Skeletal muscle tissue (tissue), 4 donors: ENCODE results near the gene SYNGAP1. TPM values are rescaled to one million over a fixed set of nuclear protein-coding genes. Genes with fewer than 3 reads are reported as not detected.
"Not testable (repeated sequence)": the region's sequence is repeated elsewhere in the genome, so short reads cannot be mapped to it uniquely, and the experiment has no call there.

Experiments used
- H3K27ac ChIP-seq: one replicate; pipeline ENCODE4 v1.7.0; 2013; ENCODE audit warnings: mild to moderate bottlenecking, low read depth, low read length, inconsistent platforms
- H3K27me3 ChIP-seq, 3 donors: one replicate each; pipeline ENCODE4 v1.7.0; 2013; ENCODE audit warnings: low read length in 3 of 3; ENCODE audit not compliant: control insufficient read depth in 3 of 3, insufficient read depth in 3 of 3
- H3K36me3 ChIP-seq, 3 donors: one replicate each; pipeline ENCODE4 v1.7.0; 2013; ENCODE audit warnings: low read length in 3 of 3; ENCODE audit not compliant: control insufficient read depth in 3 of 3, insufficient read depth in 3 of 3
- H3K4me1 ChIP-seq, 3 donors: one replicate each; pipeline ENCODE4 v1.7.0; 2013; ENCODE audit warnings: low read length in 3 of 3, mild to moderate bottlenecking in 3 of 3; ENCODE audit not compliant: control insufficient read depth in 3 of 3, insufficient read depth in 3 of 3
- H3K4me3 ChIP-seq, 3 donors: one replicate each; pipeline ENCODE4 v1.7.0; 2013; ENCODE audit warnings: low read length in 3 of 3
- H3K9ac ChIP-seq, 3 donors: one replicate each; pipeline ENCODE4 v1.7.0; 2013; ENCODE audit warnings: low read length in 3 of 3, mild to moderate bottlenecking in 3 of 3, moderate library complexity in 2 of 3, low read depth in 1 of 3
- H3K9me3 ChIP-seq, 3 donors: one replicate each; pipeline ENCODE4 v1.7.0; 2013; ENCODE audit warnings: low read length in 3 of 3; ENCODE audit not compliant: control insufficient read depth in 3 of 3
- total RNA-seq: library from RNA; depleted of rRNA; stranded (reverse); fragments of >200 nt; gene quantifications from one replicate; pipeline ENCODE4 v1.2.3, GENCODE V29; 2014
- donor health status: Osteomylitis.

The SYNGAP1 gene
- total RNA-seq, 1 donor from 2014 or later: 1.6 TPM

DNA sequence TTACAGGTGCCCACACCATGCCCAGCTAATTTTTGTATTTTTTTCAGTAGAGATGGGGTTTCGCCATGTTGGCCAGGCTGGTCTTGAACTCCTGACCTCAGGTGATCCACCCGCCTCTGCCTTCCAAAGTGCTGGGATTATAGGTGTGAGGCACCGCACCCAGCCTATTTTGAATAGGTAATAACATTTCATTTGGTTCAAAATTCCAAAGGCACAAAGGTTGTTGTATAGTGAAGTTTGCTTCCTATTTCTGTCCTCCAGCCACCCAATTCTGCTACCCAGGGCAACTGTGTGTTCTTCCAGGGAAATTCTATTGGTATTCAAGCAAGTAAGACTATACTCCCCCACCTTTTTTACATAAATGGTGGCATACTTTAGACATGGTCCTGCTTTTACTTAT lies 21.3 kb upstream of the SYNGAP1 start:
- H3K27ac ChIP-seq: not testable (repeated sequence)

DNA sequence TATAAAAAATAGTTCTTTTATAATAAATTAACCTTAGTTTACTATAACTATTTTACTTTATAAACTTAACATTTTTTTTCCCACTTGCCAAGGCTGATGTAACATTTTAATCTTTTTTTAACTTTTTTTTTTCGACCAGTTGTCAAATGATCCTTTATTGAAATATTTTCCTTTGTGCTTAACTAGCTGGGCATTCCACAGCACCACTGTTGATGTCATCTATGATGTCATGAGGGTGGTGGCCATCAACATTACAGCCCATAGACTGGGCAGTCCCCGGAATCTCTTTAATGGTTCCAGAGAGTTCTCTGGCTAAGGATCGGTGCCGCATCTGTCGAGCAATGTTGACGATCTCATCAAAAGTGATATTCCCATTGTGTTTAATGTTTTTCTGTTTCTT lies 20.0 kb upstream of the SYNGAP1 start:
- not testable (repeated sequence) for H3K4me3 ChIP-seq, H3K4me1 ChIP-seq, H3K27ac ChIP-seq, H3K9me3 ChIP-seq, H3K27me3 ChIP-seq, H3K9ac ChIP-seq, H3K36me3 ChIP-seq

More for the DNA sequence above, 21.3 kb upstream of the SYNGAP1 start:
- H3K27me3 ChIP-seq, H3K36me3 ChIP-seq, H3K9ac ChIP-seq, H3K9me3 ChIP-seq, H3K4me3 ChIP-seq, H3K4me1 ChIP-seq: not testable (repeated sequence)

DNA sequence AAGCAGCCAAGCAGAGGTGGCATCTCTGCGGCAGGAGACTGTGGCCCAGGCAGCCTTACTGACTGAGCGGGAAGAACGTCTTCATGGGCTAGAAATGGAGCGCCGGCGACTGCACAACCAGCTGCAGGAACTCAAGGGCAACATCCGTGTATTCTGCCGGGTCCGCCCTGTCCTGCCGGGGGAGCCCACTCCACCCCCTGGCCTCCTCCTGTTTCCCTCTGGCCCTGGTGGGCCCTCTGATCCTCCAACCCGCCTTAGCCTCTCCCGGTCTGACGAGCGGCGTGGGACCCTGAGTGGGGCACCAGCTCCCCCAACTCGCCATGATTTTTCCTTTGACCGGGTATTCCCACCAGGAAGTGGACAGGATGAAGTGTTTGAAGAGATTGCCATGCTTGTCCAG lies 15.0 kb upstream of the SYNGAP1 start:
- Histone ChIP-seq H3K9ac (no peak overlapping the region), H3K27me3 (no peaks in the 10 kb centered on the region)

DNA sequence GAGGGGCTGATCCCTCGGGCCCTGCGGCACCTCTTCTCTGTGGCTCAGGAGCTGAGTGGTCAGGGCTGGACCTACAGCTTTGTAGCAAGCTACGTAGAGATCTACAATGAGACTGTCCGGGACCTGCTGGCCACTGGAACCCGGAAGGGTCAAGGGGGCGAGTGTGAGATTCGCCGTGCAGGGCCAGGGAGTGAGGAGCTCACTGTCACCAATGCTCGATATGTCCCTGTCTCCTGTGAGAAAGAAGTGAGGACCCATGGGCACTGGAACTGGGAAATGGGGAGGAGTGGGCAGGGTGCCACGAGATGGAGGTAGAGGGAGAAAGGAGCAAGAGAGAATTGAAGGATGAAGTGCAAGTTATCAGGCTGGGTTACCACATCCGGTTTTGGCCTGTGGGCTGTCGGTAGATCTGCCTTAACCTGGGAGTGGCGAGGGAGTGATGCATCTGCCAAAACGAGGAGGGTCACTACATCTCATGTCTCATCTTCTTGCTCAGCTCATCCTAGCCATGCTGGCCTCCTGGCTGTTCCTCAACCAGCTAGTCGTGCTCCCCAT lies 14.4 kb upstream of the SYNGAP1 start:
- Histone ChIP-seq H3K4me1 (peaks cover 3 to 7% (median 6%) of the 10 kb centered on the region in 3 donors), H3K9me3 (no peaks in the 10 kb centered on the region), H3K9ac (no peak overlapping the region), H3K4me3 (no peak overlapping the region), H3K27ac (no peak overlapping the region), H3K27me3 (no peaks in the 10 kb centered on the region), H3K36me3 (no peaks in the 10 kb centered on the region)

More for the DNA sequence above, 15.0 kb upstream of the SYNGAP1 start:
- Histone ChIP-seq H3K27ac (no peak overlapping the region), H3K4me1 (peaks cover 3 to 6% (median 5%) of the 10 kb centered on the region in 3 donors), H3K36me3 (no peaks in the 10 kb centered on the region), H3K9me3 (no peaks in the 10 kb centered on the region), H3K4me3 (no peak overlapping the region)

DNA sequence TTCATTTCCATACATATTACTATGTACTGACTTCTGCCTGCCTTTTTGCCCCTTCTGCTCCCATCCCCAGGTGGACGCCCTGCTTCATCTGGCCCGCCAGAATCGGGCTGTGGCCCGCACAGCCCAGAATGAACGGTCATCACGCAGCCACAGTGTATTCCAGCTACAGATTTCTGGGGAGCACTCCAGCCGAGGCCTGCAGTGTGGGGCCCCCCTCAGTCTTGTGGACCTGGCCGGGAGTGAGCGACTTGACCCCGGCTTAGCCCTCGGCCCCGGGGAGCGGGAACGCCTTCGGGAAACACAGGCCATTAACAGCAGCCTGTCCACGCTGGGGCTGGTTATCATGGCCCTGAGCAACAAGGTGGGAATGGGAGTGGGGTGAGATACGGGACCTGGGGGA lies 13.7 kb upstream of the SYNGAP1 start:
- Histone ChIP-seq H3K27ac (no peak overlapping the region), H3K9me3 (no peaks in the 10 kb centered on the region)

DNA sequence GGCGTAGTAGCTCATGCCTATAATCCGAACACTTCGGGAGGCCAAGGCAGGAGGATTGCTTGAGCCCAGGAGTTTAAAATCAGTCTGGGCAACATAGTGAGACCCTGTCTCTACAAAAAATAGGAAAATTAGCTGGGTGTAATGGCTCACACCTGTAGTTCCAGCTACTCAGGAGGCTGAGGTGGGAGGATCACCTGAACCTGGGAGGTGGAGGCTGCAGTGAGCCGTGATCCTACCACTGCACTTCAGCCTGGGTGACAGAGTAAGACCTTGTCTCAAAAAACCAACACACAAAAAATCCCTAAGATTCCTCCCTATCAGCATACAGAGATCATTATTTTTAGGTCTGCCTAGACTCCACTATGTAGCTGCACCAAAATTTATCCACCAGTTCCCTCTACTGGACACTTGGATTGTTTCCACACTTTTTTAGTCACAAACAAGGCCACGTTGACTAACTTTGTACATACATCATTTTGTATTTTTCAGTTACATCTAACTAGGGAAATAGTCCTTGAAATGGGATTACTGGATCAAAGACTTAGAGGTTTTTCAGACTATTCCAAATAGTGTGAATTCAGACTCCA lies 12.6 kb upstream of the SYNGAP1 start:
- no peak overlapping the region for H3K9ac ChIP-seq
- no peaks in the 10 kb centered on the region for H3K27me3 ChIP-seq
- no peak overlapping the region for H3K27ac ChIP-seq
- H3K36me3 ChIP-seq: peaks cover 0 to 2% (median under 1%) of the 10 kb centered on the region in 3 donors
- H3K9me3 ChIP-seq: no peaks in the 10 kb centered on the region
- peaks cover 11 to 17% (median 14%) of the 10 kb centered on the region in 3 donors for H3K4me1 ChIP-seq
- H3K4me3 ChIP-seq: no peak overlapping the region

More for the DNA sequence above, 13.7 kb upstream of the SYNGAP1 start:
- no peak overlapping the region for H3K4me3 ChIP-seq
- peaks cover 3 to 7% (median 6%) of the 10 kb centered on the region in 3 donors for H3K4me1 ChIP-seq
- no peak overlapping the region for H3K9ac ChIP-seq
- no peaks in the 10 kb centered on the region for H3K27me3 ChIP-seq
- H3K36me3 ChIP-seq: no peaks in the 10 kb centered on the region

DNA sequence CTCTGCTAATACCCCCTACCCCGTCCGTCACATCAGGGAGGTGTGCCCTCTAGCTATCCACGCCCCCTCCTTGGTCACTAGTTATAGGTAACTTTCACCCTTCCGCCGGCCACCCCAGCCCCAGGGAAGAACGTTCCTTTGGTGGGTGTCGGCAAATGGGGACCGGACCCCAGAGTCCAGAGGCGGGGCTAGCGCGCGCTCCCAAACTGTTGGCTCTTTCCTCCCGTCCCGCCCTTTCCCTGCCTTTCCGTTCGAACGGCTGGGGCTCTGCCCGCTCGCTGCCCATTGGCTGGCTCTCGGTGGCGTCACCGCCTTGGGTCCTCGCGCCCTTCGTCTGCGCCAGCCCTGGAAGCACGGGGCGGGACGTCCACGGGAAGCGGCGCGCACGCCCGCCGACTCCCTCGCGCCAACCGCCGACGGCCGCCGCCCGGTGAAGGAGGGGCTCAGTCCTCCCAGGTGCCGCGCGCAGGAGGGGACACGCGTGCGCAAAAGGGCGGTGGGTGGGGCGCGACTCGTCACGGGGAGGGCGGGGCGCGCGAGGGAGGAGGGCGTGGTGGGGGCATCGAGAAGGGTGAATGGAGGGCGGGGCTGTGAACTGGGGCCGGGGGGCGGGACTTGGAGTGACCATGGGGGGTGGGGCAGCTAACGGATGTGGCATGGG lies 9.7 kb upstream of the SYNGAP1 start:
- Histone ChIP-seq H3K9ac (peak overlapping the region; percentile 63 to 87 (median 82)), H3K4me1 (peaks cover 14 to 28% (median 18%) of the 10 kb centered on the region in 3 donors), H3K27ac (peak overlapping the region; percentile 94), H3K27me3 (no peaks in the 10 kb centered on the region), H3K36me3 (peaks cover 26 to 29% (median 28%) of the 10 kb centered on the region in 3 donors), H3K4me3 (peak overlapping the region; percentile 67 to 87 (median 84)), H3K9me3 (no peaks in the 10 kb centered on the region)

DNA sequence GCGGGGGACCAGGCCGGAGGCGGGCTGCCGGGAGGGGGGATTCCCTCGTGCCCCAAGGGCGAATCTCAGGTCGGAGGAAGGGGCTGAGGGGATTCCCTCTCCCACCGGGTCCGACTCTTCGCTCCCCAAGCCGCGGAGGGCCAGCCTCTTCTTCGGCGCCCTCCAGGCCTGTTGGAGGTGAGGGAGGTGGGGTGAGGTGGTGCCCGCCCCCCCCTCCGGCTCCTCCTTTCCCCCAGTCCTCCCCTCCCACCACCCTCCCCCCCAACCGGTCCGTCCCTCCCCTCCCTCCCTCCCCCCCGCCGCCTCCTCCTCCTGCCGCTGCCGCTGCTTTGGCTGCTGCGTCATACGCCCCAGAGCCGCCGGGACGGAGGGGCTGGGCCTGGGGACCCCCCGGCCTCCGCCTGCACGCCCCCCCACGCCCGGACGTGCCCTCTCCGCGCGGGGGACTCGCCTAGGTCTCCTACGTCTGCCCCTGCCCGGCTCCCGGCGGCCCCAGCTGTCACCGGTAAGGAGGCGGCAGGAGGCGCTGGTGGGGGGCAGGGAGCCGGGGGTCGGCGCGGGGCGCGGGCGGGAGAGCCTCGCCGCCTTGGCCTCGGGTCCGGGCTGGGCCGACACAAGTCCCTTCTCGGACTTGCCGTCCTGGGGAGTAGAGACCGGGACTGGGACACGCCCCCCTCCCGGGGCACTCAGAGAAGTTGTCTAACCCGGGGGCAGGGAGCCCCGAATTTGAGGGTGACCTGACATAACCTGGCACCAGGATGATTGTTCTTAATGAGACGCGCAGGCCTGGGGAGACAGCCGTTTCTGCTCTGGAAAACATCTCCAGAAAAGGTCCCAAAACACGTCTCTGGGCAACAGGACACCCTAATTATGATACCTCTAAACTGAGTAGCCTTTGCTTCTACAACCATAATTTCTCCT lies 8.9 kb upstream of the SYNGAP1 start, which contains the start of gene PHF1:
Gene PHF1 (plus strand): TSS at position 304 of the 921 bp plus-strand sequence. CDS start 1,250 bp downstream, outside the sequence.
- Histone ChIP-seq H3K27ac (peak within 1 kb of the TSS; percentile 94), H3K4me3 (peak within 1 kb of the TSS; percentile 84 to 89 (median 87)), H3K9ac (peak within 1 kb of the TSS; percentile 82 to 88 (median 84)), H3K36me3 (peaks cover 32 to 37% (median 36%) of the 10 kb centered on the region in 3 donors), H3K4me1 (peaks cover 17 to 35% (median 22%) of the 10 kb centered on the region in 3 donors), H3K27me3 (no peaks in the 10 kb centered on the region), H3K9me3 (no peaks in the 10 kb centered on the region)

DNA sequence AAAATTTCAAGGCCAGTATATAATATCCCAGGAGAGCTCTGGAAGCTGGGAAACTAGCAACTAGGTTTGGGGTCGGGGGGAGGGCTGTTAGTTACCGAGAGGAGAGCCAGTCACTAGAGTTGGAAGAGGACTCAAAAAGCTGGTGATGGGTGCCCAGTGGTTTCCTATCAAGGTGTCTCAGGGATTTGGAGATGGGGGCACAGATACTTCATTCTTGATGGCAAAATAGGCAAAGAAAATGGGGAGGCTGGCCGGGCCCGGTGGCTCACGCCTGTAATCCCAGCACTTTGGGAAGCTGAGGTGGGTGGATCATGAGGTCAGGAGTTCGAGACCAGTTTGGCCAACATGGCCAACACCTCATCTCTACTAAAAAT lies 8.2 kb upstream of the SYNGAP1 start:
- Histone ChIP-seq H3K27me3 (no peaks in the 10 kb centered on the region), H3K36me3 (peaks cover 36 to 42% (median 41%) of the 10 kb centered on the region in 3 donors), H3K9ac (peak overlapping the region; percentile 78 to 88 (median 84)), H3K9me3 (no peaks in the 10 kb centered on the region), H3K27ac (peak overlapping the region; percentile 94), H3K4me3 (peak overlapping the region; percentile 76 to 89 (median 82)), H3K4me1 (peaks cover 22 to 39% (median 27%) of the 10 kb centered on the region in 3 donors)
